ENCODE measurements around the gene IGSF3. TPM values are rescaled to one million over a fixed set of nuclear protein-coding genes. Genes with fewer than 3 reads are reported as not detected.
"Not testable (repeated sequence)": the region's sequence is repeated elsewhere in the genome, so short reads cannot be mapped to it uniquely, and the experiment has no call there.

The IGSF3 gene
- total RNA-seq, 1 donor from 2014 or later: 34.8 TPM

DNA sequence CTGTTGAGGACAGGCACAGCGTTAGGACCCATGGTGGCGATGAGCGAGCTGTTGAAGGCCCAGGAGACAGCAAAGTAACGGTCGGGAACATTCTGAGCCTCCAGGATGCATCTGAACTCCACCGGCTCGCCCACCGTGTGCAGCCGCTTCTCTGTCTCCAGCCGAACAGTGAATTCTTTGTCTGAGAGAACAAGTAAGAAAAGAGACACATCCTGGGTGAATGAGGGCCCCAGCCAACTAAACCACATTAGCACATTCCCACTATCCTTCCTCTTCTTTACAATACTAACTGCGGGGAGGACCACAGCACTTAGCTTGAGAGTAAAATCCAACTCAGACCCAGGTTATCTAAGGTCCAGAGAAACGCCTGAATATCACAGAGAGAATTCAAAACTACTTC lies 59.4 kb downstream of the IGSF3 start:
- not testable (repeated sequence) for DNase-seq (ENCODE audit: low read depth); H3K27me3 ChIP-seq (ENCODE audit: control insufficient read depth, insufficient read depth, low read length); H3K36me3 ChIP-seq (ENCODE audit: control insufficient read depth, insufficient read depth, low read length); H3K4me3 ChIP-seq (ENCODE audit: low read depth, low read length)

DNA sequence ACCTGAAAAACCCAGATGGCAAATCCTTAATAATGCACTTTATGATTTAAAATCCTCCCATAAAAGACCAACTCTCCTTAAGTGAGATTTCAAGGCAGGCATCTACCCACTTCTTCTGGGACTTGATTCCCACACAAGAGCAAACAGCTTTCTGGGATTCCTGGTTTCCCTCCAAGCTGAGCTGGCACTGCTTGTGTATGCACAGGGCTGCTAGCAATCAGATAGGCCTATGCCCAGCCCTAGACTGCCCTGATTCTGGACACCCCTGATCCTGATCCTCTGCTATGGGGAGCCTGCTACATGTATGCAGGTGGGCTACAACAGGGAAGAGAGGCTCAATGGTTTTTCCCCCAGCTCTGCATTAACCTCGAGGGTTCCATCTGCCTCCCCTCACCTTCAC lies 60.1 kb downstream of the IGSF3 start:
- not testable (repeated sequence) for H3K4me3 ChIP-seq (ENCODE audit: low read depth, low read length); H3K36me3 ChIP-seq (ENCODE audit: control insufficient read depth, insufficient read depth, low read length); DNase-seq (ENCODE audit: low read depth); H3K27me3 ChIP-seq (ENCODE audit: control insufficient read depth, insufficient read depth, low read length)

DNA sequence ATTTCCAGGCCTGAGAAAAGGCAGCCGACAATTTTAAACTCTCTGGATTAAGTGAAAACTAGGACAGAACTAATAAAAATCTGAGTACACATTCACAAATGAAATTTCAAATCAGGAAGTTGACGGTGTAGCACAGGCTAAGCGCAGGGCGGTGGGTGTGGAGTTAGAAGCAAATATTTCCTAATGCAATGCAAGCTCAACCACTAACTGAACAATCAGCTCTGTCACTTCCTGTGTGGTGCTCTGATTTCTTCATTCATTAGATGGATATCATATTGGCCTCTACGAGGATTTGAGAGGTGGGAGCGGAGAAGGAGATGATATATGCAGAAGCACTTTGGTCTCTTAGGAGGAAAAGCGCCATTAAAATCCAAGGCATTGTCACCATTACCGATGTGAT lies 61.5 kb downstream of the IGSF3 start:
- not testable (repeated sequence) for H3K4me3 ChIP-seq (ENCODE audit: low read depth, low read length); H3K36me3 ChIP-seq (ENCODE audit: control insufficient read depth, insufficient read depth, low read length); DNase-seq (ENCODE audit: low read depth)

DNA sequence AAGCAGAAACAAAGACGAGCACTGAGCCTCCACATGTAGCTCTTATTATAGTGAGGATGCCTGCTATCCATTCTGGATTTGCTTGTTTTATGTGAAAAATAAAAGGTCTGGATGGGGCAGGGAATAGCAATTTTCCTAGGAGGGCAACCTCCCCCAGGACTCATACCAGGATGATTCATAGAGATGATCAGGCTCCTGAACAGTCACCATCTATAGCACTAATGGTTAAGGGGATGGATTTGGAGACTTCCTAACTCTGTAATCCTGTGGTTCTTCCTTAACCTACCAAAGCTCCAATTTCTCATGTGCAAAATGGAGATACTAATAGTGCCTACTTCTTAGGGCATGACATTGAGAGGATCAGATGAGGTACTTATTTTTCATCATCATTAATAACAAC lies 62.2 kb downstream of the IGSF3 start:
- Histone ChIP-seq H3K27me3 (ENCODE audit: control insufficient read depth, insufficient read depth, low read length) (no peaks in the 10 kb centered on the region), H3K4me3 (ENCODE audit: low read depth, low read length) (no peak overlapping the region), H3K36me3 (ENCODE audit: control insufficient read depth, insufficient read depth, low read length) (no peaks in the 10 kb centered on the region)
- no peak for DNase-seq (ENCODE audit: low read depth)
- TF ChIP-seq, protein P1, sequence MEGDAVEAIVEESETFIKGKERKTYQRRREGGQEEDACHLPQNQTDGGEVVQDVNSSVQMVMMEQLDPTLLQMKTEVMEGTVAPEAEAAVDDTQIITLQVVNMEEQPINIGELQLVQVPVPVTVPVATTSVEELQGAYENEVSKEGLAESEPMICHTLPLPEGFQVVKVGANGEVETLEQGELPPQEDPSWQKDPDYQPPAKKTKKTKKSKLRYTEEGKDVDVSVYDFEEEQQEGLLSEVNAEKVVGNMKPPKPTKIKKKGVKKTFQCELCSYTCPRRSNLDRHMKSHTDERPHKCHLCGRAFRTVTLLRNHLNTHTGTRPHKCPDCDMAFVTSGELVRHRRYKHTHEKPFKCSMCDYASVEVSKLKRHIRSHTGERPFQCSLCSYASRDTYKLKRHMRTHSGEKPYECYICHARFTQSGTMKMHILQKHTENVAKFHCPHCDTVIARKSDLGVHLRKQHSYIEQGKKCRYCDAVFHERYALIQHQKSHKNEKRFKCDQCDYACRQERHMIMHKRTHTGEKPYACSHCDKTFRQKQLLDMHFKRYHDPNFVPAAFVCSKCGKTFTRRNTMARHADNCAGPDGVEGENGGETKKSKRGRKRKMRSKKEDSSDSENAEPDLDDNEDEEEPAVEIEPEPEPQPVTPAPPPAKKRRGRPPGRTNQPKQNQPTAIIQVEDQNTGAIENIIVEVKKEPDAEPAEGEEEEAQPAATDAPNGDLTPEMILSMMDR (IDR thresholded peaks at IDR 0.05; ENCODE audit: insufficient read depth, low read length, poor library complexity, severe bottlenecking): no peak

More for the DNA sequence above, 61.5 kb downstream of the IGSF3 start:
- H3K27me3 ChIP-seq (ENCODE audit: control insufficient read depth, insufficient read depth, low read length): not testable (repeated sequence)

DNA sequence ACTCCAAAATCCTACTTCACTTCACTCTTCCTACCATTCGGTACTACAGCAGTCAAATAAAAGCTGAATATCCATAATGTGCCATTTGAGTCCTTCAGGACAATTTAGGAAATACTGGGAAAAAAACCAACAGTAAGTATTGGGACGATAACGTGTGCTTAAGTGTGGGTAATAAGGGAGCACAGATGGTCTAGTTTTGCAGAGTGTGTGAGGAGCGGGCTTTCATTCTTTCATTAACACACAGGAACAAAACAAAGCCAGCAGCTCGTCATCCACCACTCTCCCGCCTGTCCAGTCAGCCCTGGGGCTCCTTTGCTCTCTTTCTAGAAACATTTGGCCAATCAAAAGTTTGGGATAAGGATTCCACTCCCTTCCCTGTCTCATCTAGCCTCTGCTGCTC lies 63.1 kb downstream of the IGSF3 start:
- DNase-seq (ENCODE audit: low read depth); H3K36me3 ChIP-seq (ENCODE audit: control insufficient read depth, insufficient read depth, low read length); H3K27me3 ChIP-seq (ENCODE audit: control insufficient read depth, insufficient read depth, low read length); H3K4me3 ChIP-seq (ENCODE audit: low read depth, low read length): not testable (repeated sequence)

DNA sequence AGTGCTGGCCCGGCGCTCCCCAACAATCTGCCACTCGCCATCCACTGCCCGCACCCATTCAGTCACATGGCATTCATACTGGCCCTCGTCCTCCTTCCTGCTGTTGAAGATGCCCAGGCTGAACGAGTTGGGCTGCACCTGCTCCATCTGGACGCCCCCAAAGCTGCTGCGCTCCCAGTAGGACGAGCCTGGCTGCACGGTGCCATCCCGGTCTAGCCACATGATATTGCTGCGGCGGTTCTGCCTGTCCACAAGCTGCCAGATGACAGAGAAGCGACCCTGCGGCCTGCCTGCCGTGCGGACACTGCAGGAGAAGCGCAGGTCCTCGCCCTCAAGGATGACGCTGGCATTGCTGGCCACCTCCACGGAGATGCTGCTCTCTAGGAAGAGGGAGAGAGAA lies 63.9 kb downstream of the IGSF3 start:
- not testable (repeated sequence) for H3K27me3 ChIP-seq (ENCODE audit: control insufficient read depth, insufficient read depth, low read length); H3K36me3 ChIP-seq (ENCODE audit: control insufficient read depth, insufficient read depth, low read length); H3K4me3 ChIP-seq (ENCODE audit: low read depth, low read length); DNase-seq (ENCODE audit: low read depth)

DNA sequence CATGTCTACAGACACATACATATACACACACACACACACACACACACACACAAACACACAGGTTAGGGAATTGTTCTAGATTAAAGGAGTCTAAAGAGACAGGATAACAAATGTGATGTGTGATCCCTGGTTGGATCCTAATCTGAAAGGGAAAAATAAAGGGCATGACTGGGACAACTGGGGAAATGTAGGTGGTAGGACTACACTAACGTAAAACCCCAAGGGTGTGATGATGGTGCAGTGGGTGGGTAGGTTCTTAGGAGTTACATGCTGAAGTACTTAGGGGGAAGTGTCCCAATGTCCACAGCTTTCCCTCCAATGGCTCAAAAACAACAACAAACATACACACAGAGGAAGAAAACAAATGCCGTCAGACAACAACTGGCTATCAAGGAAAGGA lies 68.2 kb downstream of the IGSF3 start:
- not testable (repeated sequence) for H3K4me3 ChIP-seq (ENCODE audit: low read depth, low read length); H3K27me3 ChIP-seq (ENCODE audit: control insufficient read depth, insufficient read depth, low read length); DNase-seq (ENCODE audit: low read depth); H3K36me3 ChIP-seq (ENCODE audit: control insufficient read depth, insufficient read depth, low read length)

DNA sequence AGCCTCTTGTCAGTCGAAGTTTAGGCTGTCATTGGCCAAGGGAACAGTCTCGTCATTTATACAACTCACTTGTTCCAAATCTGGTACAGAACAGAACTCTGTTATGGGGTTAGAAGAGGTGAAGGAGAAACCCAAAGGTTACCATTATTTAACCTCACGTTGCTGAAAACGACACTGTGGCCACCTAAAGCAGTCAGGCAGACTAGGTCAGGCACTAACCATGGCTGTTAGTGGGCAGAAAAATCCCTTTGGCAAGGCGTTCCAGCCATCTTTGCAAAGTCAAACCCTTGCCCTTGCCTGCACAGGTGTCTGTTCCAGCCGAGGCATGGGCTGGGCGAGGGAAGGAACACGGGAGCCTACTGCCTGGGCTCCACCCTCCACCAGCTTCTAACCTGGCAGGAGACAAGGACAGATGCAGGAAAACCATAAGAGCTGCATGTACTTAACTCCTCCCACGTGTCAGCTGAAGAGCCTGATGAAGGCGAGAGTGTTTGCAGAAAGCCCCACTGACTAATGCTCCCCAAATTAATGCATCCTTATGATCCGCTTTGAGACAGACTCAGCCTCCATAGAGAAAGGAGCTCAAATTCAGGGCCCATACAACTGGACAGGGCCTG lies 69.0 kb downstream of the IGSF3 start:
- not testable (repeated sequence) for H3K4me3 ChIP-seq (ENCODE audit: low read depth, low read length); H3K27me3 ChIP-seq (ENCODE audit: control insufficient read depth, insufficient read depth, low read length); H3K36me3 ChIP-seq (ENCODE audit: control insufficient read depth, insufficient read depth, low read length); DNase-seq (ENCODE audit: low read depth)

DNA sequence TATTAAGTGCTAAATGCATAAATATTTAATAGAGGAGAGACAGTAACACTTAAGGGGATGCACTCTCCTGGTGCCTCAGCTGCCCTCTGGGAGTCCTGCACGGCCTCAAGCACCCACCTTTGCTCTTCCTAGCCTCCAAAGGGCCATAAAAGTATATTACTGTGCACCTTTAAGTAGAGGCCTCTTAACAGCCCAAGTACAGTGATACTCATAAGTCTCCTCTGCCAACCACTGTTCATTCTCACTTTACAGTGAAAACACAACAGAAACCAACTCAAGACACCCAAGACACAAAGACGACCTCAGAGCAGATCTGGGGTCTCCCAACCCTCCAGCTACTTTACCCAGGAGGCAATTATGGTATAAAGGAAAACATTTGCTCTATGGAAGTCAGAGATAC lies 70.1 kb downstream of the IGSF3 start:
- H3K36me3 ChIP-seq (ENCODE audit: control insufficient read depth, insufficient read depth, low read length); H3K4me3 ChIP-seq (ENCODE audit: low read depth, low read length); DNase-seq (ENCODE audit: low read depth); H3K27me3 ChIP-seq (ENCODE audit: control insufficient read depth, insufficient read depth, low read length): not testable (repeated sequence)

DNA sequence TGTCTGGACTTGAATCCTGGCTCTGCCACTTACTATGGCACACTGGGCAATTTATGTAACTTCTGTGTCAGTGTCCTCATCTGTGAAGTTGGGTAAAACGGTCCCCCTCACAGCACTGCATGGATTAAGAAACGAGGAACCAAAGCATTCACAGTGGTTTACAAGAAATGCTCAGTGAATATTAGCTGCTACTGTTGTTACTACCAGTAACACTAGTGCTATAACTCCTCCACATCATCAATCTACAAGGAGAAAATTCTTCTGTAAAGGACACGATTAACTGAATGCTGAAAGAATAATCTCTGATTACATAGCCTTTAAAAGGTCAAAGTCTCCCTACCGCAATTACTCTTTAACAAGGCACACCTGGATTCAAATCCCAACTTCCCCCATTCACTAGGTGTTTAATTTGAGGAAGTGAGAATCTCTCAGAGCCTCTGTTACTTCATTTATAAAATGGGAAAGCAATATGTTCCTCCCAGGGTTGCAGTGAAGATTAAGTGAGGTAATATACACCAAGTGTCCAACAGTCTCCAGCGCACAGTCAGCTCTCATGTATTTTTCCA lies 70.7 kb downstream of the IGSF3 start:
- not testable (repeated sequence) for H3K4me3 ChIP-seq (ENCODE audit: low read depth, low read length); DNase-seq (ENCODE audit: low read depth); H3K36me3 ChIP-seq (ENCODE audit: control insufficient read depth, insufficient read depth, low read length); H3K27me3 ChIP-seq (ENCODE audit: control insufficient read depth, insufficient read depth, low read length)

Measured in kidney epithelial cell (primary cell).